ENCODE results near the gene MYCBPAP.
A peak's percentile ranks its signal among the peaks of the same experiment; 100 is the strongest.

Gene MYCBPAP

DNA sequence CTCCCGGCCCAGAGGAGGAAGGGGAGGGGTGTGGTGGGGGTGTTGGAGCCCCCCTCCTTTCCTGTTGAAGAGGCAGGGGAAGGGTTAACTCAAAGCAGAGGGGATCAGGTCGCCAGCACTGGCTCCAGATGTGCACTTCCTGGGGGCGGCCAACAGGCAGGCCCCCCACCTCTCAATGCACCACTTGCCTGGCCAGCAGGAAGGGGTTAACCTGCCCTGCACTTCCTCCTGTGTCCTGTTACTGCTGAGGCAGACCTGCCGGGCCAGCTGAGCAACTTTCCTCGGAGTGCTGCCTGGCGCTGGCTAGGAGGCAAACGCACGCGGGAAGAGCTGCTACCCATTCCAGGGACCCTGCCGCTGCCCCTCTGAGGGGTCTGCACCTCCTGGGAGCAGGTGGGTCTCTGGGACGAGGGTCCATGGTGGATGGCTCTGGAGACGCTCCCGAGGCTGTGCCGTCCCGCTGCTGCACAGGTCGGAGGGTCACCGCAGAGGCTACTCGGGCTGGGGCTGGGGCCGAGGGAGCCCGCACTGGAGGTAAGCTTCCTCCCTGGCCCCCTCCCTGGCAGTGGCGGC, 24.3 kb downstream of the MYCBPAP start, which contains the start of gene EPN3:
TSS of gene EPN3 (plus strand) at position 284 of the 573 bp plus-strand sequence. CDS start 3,822 bp downstream, outside the sequence.
- H3K4me3 ChIP-seq (ENCODE audit: low read length): peak within 1 kb of the TSS; percentile 77
- peak; percentile 86 for DNase-seq (ENCODE audit: low read depth)
- TF ChIP-seq, protein P1, sequence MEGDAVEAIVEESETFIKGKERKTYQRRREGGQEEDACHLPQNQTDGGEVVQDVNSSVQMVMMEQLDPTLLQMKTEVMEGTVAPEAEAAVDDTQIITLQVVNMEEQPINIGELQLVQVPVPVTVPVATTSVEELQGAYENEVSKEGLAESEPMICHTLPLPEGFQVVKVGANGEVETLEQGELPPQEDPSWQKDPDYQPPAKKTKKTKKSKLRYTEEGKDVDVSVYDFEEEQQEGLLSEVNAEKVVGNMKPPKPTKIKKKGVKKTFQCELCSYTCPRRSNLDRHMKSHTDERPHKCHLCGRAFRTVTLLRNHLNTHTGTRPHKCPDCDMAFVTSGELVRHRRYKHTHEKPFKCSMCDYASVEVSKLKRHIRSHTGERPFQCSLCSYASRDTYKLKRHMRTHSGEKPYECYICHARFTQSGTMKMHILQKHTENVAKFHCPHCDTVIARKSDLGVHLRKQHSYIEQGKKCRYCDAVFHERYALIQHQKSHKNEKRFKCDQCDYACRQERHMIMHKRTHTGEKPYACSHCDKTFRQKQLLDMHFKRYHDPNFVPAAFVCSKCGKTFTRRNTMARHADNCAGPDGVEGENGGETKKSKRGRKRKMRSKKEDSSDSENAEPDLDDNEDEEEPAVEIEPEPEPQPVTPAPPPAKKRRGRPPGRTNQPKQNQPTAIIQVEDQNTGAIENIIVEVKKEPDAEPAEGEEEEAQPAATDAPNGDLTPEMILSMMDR (IDR thresholded peaks at IDR 0.05; ENCODE audit: insufficient read depth, low read depth, low read length, missing control alignments): no peak

DNA sequence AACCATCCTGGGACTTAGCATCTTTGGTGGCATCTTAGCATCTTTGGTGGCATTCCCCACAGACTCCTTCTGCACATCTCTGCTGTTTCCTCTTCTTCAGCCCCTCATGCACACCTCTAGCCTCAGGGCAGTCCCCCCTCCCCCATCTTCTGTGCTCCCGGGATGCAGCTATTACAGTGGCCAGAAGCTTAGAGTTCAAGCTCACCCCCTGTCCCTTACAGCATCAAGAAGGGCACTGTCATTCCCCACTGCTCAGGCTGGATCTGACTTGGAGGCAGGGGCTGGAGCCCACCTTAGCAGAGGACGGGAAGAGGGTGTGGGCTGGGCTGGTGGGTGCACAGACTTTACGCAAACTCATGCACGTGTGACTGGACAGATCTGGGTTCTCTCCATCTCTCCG, 24.9 kb downstream of the MYCBPAP start:
- H3K4me3 ChIP-seq (ENCODE audit: low read length): peak overlapping the region; percentile 77
- no peak for DNase-seq (ENCODE audit: low read depth)
- TF ChIP-seq, protein P1 (IDR thresholded peaks at IDR 0.05; ENCODE audit: insufficient read depth, low read depth, low read length, missing control alignments): no peak

DNA sequence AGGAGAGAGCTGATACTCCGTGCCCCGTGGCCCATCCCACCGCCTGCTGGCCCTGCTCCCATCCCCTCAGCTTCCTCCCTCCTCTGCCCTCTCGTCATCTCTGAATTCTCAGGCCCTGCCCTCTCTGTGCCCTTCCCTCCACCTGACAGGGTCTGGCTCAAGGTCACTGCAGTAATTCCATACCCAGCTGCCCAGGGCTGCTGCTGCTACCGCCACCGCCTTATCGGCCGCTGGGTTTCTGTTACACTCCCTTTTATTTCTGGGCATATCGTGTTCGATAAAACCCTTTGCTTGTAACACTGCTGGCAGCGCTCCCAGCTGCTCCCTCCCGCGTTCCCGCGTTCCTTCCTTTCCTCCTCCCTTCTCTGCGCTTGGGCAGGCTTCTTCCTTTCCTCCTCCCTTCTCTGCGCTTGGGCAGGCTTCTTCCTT, 25.5 kb downstream of the MYCBPAP start:
- no peak for DNase-seq (ENCODE audit: low read depth)
- peak overlapping the region; percentile 77 for H3K4me3 ChIP-seq (ENCODE audit: low read length)
- TF ChIP-seq, protein P1 (IDR thresholded peaks at IDR 0.05; ENCODE audit: insufficient read depth, low read depth, low read length, missing control alignments): no peak

DNA sequence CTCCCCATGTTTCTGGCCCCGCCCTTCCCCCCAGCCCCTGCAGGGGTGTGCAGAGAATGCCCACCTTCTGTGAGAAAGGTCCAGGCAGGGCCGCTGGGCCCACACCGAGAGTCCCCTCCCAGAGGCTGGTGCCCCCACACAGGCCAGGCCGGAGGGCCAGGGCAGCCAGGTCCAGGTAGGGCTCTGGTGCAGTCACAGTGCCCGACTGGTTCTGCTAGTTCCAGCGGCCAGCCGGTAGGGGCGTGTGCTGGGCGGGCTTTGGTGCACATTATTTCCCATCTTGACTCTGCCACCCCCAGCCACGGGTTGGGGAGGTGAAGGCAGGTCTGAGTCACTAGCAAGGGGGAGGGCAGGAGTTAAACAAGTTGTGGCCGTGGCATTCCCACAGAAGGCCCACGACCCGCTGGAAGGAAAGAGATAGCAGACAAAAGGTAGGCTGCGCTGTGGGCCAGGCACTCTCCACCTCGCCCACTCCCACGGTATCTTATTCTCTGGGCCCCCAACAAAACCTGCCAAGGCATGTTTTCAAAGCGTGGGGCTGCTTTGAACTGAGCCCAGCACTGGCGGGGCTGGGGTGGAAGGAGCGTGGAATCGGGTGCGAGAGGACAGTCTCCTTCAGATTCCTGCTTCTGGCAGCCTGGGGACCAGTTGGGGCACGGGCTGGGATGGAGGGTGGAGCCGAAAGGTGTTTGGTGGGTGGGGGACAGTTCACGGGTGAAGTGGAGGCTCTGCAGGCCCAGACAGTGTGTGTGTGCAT, 26.2 kb downstream of the MYCBPAP start:
- peak; percentile 87 for DNase-seq (ENCODE audit: low read depth)
- TF ChIP-seq, protein P1 (IDR thresholded peaks at IDR 0.05; ENCODE audit: insufficient read depth, low read depth, low read length, missing control alignments): peak; percentile 68

DNA sequence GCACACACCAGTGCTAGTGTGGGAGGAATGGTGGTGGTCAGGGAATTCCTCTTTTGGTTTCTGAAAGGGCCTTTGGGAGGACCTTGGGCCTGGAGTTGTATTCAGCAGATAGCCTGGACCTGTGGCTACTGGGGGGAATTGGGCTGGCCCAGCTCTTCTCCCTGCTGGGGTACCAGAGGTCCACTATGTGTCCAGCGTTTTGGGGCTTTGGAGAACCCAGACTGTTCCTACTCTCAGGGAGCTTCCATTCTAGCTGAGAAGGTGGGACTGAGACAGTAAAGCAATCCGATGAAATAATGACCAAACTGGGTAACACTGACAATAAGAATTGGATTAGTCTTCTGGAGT, 26.7 kb downstream of the MYCBPAP start:
- H3K4me3 ChIP-seq (ENCODE audit: low read length): peak overlapping the region; percentile 77
- TF ChIP-seq, protein P1 (IDR thresholded peaks at IDR 0.05; ENCODE audit: insufficient read depth, low read depth, low read length, missing control alignments): no peak
- no peak for DNase-seq (ENCODE audit: low read depth)

More for the DNA sequence above, 26.2 kb downstream of the MYCBPAP start:
- peak overlapping the region; percentile 77 for H3K4me3 ChIP-seq (ENCODE audit: low read length)

DNA sequence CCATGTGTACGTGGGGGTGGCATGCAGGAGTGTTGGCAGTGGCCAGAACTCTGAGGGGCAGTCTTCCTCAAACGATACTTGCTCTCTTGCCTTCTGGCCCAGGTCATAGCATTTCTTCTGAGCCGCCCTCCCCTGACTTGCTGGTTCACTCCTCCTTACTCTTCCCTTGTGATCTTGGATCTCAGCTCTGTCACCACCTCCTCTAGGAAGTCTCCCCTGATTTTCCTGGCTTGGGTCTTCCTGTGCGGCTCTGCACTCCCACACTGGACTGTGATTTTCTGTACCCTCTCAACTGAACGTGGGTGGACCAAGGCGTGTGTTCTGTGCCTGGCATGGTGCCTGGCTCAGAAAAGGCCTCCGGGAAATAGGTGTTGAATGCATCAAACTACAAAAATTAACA, 27.2 kb downstream of the MYCBPAP start:
- TF ChIP-seq, protein P1 (IDR thresholded peaks at IDR 0.05; ENCODE audit: insufficient read depth, low read depth, low read length, missing control alignments): no peak
- no peak for DNase-seq (ENCODE audit: low read depth)
- H3K4me3 ChIP-seq (ENCODE audit: low read length): peak overlapping the region; percentile 77
